Measurements from ENCODE around the gene RPAIN.

The RPAIN gene, protein sequence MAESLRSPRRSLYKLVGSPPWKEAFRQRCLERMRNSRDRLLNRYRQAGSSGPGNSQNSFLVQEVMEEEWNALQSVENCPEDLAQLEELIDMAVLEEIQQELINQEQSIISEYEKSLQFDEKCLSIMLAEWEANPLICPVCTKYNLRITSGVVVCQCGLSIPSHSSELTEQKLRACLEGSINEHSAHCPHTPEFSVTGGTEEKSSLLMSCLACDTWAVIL

DNA sequence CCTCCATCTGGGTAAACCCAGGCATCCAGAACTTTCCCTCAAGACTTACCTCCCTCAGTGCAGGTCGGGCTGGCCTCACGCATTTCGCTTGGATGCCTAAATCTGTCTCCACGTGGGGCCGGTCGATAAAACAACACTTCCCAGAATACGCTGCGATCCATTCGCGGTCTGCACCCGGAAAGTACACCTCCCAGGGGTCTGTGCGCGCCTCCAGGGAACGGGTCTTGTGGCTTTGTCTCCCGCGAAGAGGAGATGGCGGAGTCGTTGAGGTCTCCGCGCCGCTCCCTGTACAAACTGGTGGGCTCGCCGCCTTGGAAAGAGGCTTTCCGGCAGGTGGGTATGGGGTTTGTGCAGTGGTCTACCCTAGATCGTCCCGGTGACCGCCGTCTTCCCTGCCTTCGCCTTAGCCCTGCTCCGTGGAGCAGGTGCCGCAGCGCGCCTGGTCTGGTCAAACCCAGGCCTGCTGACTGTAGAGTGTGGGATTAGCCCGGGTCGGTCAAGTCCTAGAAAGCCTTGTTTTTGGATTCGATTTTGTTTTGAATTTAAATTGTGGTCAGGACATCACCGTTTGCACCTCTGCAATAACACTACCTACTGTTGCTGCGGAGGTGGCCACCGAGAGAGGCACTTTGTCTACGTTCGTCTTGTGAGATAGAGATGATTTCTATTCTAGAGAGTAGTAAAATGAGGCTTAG lies at the start of gene RPAIN:
Gene RPAIN (plus strand): TSS at position 224 of the 695 bp plus-strand sequence. CDS start 29 bp downstream, at position 253.
- peak within 1 kb of the TSS; percentile 96 to 97 for H3K27ac ChIP-seq (ENCODE audit: low read depth in 2 of 2, low read length in 2 of 2)
- peak within 1 kb of the TSS; percentile 95 to 98 for H3K9ac ChIP-seq (ENCODE audit: low read depth in 1 of 2, low read length in 2 of 2)
- peaks cover 34 to 41% of the 10 kb centered on the region in 2 donors for H3K36me3 ChIP-seq (ENCODE audit: control insufficient read depth in 2 of 2, insufficient read depth in 2 of 2, low read length in 2 of 2)
- no peaks in the 10 kb centered on the region for H3K27me3 ChIP-seq (ENCODE audit: control insufficient read depth in 2 of 2, insufficient read depth in 2 of 2, low read length in 2 of 2)
- peaks cover 21 to 26% of the 10 kb centered on the region in 2 donors for H3K4me1 ChIP-seq (ENCODE audit: control insufficient read depth in 2 of 2, insufficient read depth in 2 of 2, low read length in 2 of 2)
- no peaks in the 10 kb centered on the region for H3K9me3 ChIP-seq (ENCODE audit: control insufficient read depth in 2 of 2, low read length in 2 of 2)
- peak within 1 kb of the TSS; percentile 92 to 93 for H3K4me3 ChIP-seq (ENCODE audit: low read length in 2 of 2)

DNA sequence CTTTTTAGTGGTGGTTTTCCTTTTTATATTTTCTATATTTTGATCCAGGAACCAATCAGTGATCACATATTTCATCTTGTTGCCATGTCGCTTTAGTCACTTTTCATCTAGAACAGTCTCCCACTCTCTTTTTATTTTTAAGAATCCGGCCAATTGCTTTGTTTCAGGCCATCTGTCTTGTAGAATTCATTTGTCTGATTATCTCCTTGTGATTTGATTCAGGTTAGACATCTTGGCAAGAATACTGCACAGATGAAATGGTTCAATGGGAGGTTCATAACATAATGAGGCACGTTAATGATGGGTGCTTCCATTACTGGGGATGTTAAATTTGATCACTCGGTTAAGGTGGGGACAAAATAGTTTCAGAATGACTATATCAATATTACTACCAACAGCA lies 49.6 kb upstream of the RPAIN start:
- Histone ChIP-seq H3K4me3 (ENCODE audit: low read length in 2 of 2) (no peak overlapping the region), H3K9ac (ENCODE audit: low read depth in 1 of 2, low read length in 2 of 2) (no peak overlapping the region), H3K9me3 (ENCODE audit: control insufficient read depth in 2 of 2, low read length in 2 of 2) (no peaks in the 10 kb centered on the region), H3K27ac (ENCODE audit: low read depth in 2 of 2, low read length in 2 of 2) (no peak overlapping the region), H3K4me1 (ENCODE audit: control insufficient read depth in 2 of 2, insufficient read depth in 2 of 2, low read length in 2 of 2) (no peaks in the 10 kb centered on the region), H3K36me3 (ENCODE audit: control insufficient read depth in 2 of 2, insufficient read depth in 2 of 2, low read length in 2 of 2) (peaks cover 44 to 55% of the 10 kb centered on the region in 2 donors), H3K27me3 (ENCODE audit: control insufficient read depth in 2 of 2, insufficient read depth in 2 of 2, low read length in 2 of 2) (no peaks in the 10 kb centered on the region)

DNA sequence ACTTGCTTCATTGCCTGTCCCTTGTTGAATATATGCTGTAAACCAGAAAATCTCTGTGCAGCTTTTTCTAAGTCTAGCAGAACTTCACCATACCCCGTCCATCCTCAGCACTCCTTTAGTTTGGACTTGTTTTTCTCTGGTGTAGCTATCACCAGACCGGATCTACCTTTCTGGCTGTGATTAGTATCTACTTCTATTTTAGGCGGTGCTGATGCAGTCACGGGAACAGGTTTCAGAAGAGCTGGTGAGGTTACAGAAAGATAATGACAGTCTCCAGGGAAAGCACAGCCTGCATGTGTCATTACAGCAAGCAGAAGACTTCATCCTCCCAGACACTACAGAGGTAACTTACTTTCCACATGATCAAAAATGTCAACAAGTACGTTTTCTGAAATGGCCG lies 46.9 kb upstream of the RPAIN start:
- peaks cover 55 to 59% of the 10 kb centered on the region in 2 donors for H3K36me3 ChIP-seq (ENCODE audit: control insufficient read depth in 2 of 2, insufficient read depth in 2 of 2, low read length in 2 of 2)
- H3K4me3 ChIP-seq (ENCODE audit: low read length in 2 of 2): no peak overlapping the region
- no peak overlapping the region for H3K27ac ChIP-seq (ENCODE audit: low read depth in 2 of 2, low read length in 2 of 2)
- no peaks in the 10 kb centered on the region for H3K4me1 ChIP-seq (ENCODE audit: control insufficient read depth in 2 of 2, insufficient read depth in 2 of 2, low read length in 2 of 2)
- H3K9ac ChIP-seq (ENCODE audit: low read depth in 1 of 2, low read length in 2 of 2): no peak overlapping the region
- H3K27me3 ChIP-seq (ENCODE audit: control insufficient read depth in 2 of 2, insufficient read depth in 2 of 2, low read length in 2 of 2): no peaks in the 10 kb centered on the region
- H3K9me3 ChIP-seq (ENCODE audit: control insufficient read depth in 2 of 2, low read length in 2 of 2): no peaks in the 10 kb centered on the region

DNA sequence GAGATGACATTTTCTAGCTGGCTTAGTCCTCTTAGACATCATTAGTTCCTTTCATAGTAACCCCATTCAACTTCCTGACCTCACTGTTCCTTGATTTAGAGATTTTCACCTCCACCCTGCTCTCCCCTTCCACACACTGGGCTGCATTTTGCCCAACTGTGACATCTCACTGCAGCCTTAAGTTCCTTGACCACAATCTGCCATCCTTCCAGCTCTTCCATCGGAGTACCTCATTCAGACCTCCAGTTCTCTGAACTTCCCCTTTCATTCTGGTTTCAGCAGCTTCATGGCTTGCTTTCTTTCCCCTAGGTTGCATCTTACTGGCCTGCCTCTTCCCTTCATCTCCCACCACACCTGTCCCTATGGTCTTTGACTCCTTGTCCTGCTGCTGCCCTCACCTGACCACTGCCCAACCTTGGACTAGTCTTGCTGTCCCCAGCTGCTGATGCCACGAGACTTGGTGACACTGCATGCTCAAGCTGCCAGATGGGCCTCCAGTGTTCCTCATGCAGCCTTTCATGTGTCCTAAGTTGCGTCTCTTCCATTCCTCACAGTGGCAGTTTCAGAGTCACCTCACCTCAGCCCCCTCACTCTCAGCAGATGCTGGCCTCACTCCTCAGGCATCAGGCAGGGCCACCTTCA lies 41.3 kb upstream of the RPAIN start:
- Histone ChIP-seq H3K4me1 (ENCODE audit: control insufficient read depth in 2 of 2, insufficient read depth in 2 of 2, low read length in 2 of 2) (no peaks in the 10 kb centered on the region), H3K36me3 (ENCODE audit: control insufficient read depth in 2 of 2, insufficient read depth in 2 of 2, low read length in 2 of 2) (peaks cover 70 to 79% of the 10 kb centered on the region in 2 donors), H3K9ac (ENCODE audit: low read depth in 1 of 2, low read length in 2 of 2) (no peak overlapping the region), H3K9me3 (ENCODE audit: control insufficient read depth in 2 of 2, low read length in 2 of 2) (no peaks in the 10 kb centered on the region), H3K4me3 (ENCODE audit: low read length in 2 of 2) (no peak overlapping the region), H3K27ac (ENCODE audit: low read depth in 2 of 2, low read length in 2 of 2) (no peak overlapping the region), H3K27me3 (ENCODE audit: control insufficient read depth in 2 of 2, insufficient read depth in 2 of 2, low read length in 2 of 2) (no peaks in the 10 kb centered on the region)

DNA sequence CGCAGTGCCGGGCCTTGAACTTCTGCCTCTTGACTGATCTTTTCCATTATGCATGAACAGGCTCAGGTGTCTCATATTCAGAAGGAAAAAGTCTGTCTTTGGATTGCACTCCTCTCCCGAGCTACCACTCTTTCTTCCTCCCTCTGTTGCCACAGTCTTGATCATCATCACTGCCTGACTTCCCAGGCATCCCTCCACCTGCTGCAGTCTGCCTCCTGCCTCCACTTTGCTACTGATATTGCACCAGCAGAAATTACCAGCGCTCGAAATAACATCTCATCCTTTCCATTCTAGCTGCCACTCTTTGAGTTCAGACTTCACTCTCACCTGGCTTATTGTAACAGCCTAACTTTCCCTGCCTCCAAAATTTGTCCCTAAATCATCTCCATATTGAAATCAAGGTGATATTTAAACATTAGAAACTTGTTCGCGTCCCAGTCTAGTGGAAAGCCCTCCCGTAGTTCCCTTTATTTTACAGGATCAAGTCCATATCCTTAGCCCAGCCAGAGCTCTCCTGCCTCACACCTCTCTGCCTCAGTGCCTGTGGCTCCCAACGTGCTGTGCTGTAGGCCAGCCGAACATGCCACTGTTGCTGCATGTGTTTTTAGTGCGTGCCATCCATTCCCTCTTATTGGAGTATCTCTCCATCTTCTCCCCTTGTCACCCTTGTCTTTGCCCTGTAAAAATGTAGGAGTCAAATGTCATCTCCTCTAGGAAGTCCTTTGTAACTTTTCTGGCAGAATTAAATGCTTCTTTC lies 40.5 kb upstream of the RPAIN start:
- peaks cover 73 to 84% of the 10 kb centered on the region in 2 donors for H3K36me3 ChIP-seq (ENCODE audit: control insufficient read depth in 2 of 2, insufficient read depth in 2 of 2, low read length in 2 of 2)
- no peak overlapping the region for H3K9ac ChIP-seq (ENCODE audit: low read depth in 1 of 2, low read length in 2 of 2)
- H3K9me3 ChIP-seq (ENCODE audit: control insufficient read depth in 2 of 2, low read length in 2 of 2): no peaks in the 10 kb centered on the region
- no peak overlapping the region for H3K27ac ChIP-seq (ENCODE audit: low read depth in 2 of 2, low read length in 2 of 2)
- H3K4me3 ChIP-seq (ENCODE audit: low read length in 2 of 2): no peak overlapping the region
- no peaks in the 10 kb centered on the region for H3K4me1 ChIP-seq (ENCODE audit: control insufficient read depth in 2 of 2, insufficient read depth in 2 of 2, low read length in 2 of 2)
- no peaks in the 10 kb centered on the region for H3K27me3 ChIP-seq (ENCODE audit: control insufficient read depth in 2 of 2, insufficient read depth in 2 of 2, low read length in 2 of 2)

DNA sequence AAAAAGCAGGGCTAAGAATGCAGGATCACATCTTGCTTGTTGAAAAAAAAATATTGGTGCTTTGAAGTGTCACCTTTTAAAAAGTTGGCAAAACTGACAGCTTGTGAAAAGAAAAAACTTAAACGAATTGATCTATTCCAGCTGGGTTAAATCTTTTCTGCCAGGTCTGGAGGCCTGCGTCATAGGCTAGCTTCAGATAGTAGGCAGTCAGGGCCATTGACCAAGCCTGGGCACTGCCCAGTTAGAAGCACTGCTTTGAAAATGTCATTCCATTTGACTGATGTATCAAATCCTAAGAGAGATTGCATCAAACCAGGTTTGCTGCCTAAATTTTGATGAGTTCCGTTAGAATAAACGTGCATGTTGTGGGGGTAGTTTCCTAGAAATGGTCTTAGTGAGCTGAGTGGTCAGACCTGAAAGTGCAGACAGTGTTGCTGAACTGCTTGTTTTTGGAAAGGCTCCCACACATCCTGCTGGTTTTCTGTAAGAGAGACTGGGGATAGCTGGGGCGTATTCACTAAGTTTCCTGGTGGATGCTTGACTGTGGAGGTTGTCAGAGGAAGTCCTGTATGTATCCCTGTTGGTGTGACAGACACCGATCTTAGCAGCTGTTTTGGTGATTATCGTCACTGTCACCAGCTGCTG lies 39.4 kb upstream of the RPAIN start:
- no peak overlapping the region for H3K27ac ChIP-seq (ENCODE audit: low read depth in 2 of 2, low read length in 2 of 2)
- peaks cover 84 to 89% of the 10 kb centered on the region in 2 donors for H3K36me3 ChIP-seq (ENCODE audit: control insufficient read depth in 2 of 2, insufficient read depth in 2 of 2, low read length in 2 of 2)

DNA sequence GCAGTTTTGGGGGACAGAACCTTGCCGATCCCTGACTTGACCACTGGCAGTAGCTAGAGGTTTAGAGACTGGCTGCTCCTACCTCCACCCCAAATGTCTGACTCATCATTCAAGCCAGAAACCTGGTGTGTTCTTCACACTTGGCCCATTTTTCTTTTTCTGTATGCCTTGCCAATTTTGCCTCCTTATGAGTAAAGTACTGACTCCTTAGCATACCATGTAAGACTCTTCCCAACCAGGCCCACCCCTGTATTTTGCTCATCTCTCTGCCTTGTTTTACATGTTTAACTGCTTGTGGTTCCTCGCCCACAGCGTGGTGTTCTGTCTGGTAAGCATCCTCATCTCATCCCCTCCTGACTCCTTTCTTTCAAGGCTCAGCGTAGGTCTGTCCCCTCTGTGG lies 38.4 kb upstream of the RPAIN start:
- Histone ChIP-seq H3K27ac (ENCODE audit: low read depth in 2 of 2, low read length in 2 of 2) (no peak overlapping the region), H3K27me3 (ENCODE audit: control insufficient read depth in 2 of 2, insufficient read depth in 2 of 2, low read length in 2 of 2) (no peaks in the 10 kb centered on the region), H3K36me3 (ENCODE audit: control insufficient read depth in 2 of 2, insufficient read depth in 2 of 2, low read length in 2 of 2) (peaks cover 89 to 92% of the 10 kb centered on the region in 2 donors), H3K4me1 (ENCODE audit: control insufficient read depth in 2 of 2, insufficient read depth in 2 of 2, low read length in 2 of 2) (no peaks in the 10 kb centered on the region), H3K9ac (ENCODE audit: low read depth in 1 of 2, low read length in 2 of 2) (no peak overlapping the region), H3K9me3 (ENCODE audit: control insufficient read depth in 2 of 2, low read length in 2 of 2) (no peaks in the 10 kb centered on the region), H3K4me3 (ENCODE audit: low read length in 2 of 2) (no peak overlapping the region)

More for the DNA sequence above, 39.4 kb upstream of the RPAIN start:
- H3K4me3 ChIP-seq (ENCODE audit: low read length in 2 of 2): no peak overlapping the region
- H3K4me1 ChIP-seq (ENCODE audit: control insufficient read depth in 2 of 2, insufficient read depth in 2 of 2, low read length in 2 of 2): no peaks in the 10 kb centered on the region
- no peaks in the 10 kb centered on the region for H3K9me3 ChIP-seq (ENCODE audit: control insufficient read depth in 2 of 2, low read length in 2 of 2)
- no peak overlapping the region for H3K9ac ChIP-seq (ENCODE audit: low read depth in 1 of 2, low read length in 2 of 2)
- H3K27me3 ChIP-seq (ENCODE audit: control insufficient read depth in 2 of 2, insufficient read depth in 2 of 2, low read length in 2 of 2): no peaks in the 10 kb centered on the region

DNA sequence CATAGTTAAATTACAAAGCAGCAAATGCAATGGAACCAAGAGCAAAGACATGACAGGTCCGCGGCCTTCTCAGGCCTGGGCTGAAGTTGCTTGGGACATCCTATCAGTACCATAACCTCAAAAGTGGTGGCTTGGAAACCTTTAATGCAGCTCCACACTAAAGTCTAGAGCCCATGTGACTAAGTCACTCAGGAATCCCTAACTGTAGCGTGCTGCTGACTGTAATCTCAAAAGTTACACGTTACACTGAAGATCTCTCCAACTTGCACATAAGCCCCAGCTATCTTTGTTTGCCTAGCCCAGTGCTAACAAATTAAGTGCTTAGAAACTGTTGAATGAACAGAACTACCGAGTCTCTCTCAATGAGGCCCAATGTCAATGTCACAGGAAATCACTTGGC lies 28.3 kb upstream of the RPAIN start:
- no peak overlapping the region for H3K4me3 ChIP-seq (ENCODE audit: low read length in 2 of 2)
- H3K9me3 ChIP-seq (ENCODE audit: control insufficient read depth in 2 of 2, low read length in 2 of 2): no peaks in the 10 kb centered on the region
- no peak overlapping the region for H3K27ac ChIP-seq (ENCODE audit: low read depth in 2 of 2, low read length in 2 of 2)
- H3K27me3 ChIP-seq (ENCODE audit: control insufficient read depth in 2 of 2, insufficient read depth in 2 of 2, low read length in 2 of 2): no peaks in the 10 kb centered on the region
- no peaks in the 10 kb centered on the region for H3K4me1 ChIP-seq (ENCODE audit: control insufficient read depth in 2 of 2, insufficient read depth in 2 of 2, low read length in 2 of 2)
- H3K9ac ChIP-seq (ENCODE audit: low read depth in 1 of 2, low read length in 2 of 2): no peak overlapping the region
- peaks cover 75% of the 10 kb centered on the region in 2 donors for H3K36me3 ChIP-seq (ENCODE audit: control insufficient read depth in 2 of 2, insufficient read depth in 2 of 2, low read length in 2 of 2)

DNA sequence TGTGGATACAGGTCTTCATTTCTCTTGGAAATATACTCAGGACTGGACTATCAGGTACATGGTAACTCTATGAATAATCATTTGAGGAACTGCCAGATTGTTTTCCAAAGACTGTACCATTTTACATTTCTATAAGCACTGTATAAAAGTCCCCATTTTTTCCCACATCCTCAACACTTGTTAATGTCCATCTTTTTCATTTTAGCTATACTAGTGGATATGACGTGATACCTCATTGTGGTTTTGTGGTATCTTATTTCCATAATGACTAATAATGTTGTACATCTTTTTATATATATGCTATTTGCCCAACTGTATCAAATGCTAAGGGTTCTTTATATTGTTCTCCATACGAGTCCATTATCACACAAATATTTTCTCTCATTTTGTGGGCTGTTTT lies 23.4 kb upstream of the RPAIN start:
- no peaks in the 10 kb centered on the region for H3K9me3 ChIP-seq (ENCODE audit: control insufficient read depth in 2 of 2, low read length in 2 of 2)
- H3K27me3 ChIP-seq (ENCODE audit: control insufficient read depth in 2 of 2, insufficient read depth in 2 of 2, low read length in 2 of 2): no peaks in the 10 kb centered on the region
- peaks cover 52 to 66% of the 10 kb centered on the region in 2 donors for H3K36me3 ChIP-seq (ENCODE audit: control insufficient read depth in 2 of 2, insufficient read depth in 2 of 2, low read length in 2 of 2)
- H3K27ac ChIP-seq (ENCODE audit: low read depth in 2 of 2, low read length in 2 of 2): no peak overlapping the region
- no peak overlapping the region for H3K4me3 ChIP-seq (ENCODE audit: low read length in 2 of 2)
- no peaks in the 10 kb centered on the region for H3K4me1 ChIP-seq (ENCODE audit: control insufficient read depth in 2 of 2, insufficient read depth in 2 of 2, low read length in 2 of 2)
- H3K9ac ChIP-seq (ENCODE audit: low read depth in 1 of 2, low read length in 2 of 2): no peak overlapping the region

Data from mucosa of rectum (tissue), 2 donors.